GM19238 (cell line): Measurements from ENCODE around the gene ASMTL.
"Not testable (repeated sequence)": the region's sequence is repeated elsewhere in the genome, so short reads cannot be mapped to it uniquely, and the experiment has no call there.

Experiments
- DNase-seq: peaks from one replicate; pipeline ENCODE4 v3.0.0; 2011; ENCODE audit warnings: low spot score; ENCODE audit not compliant: insufficient read length

The ASMTL gene

GRCh38 chrX:1452516-1453394 lies at the start of gene ASMTL:
ASMTL (minus strand) TSS chrX:1452909; CDS start chrX:1452840, 69 bp downstream.
- DNase-seq = peak; percentile 88

- peak; percentile 58 for DNase-seq
Observed at GRCh38 chrX:1502241-1502640, 49.5 kb upstream of the ASMTL start.

DNA sequence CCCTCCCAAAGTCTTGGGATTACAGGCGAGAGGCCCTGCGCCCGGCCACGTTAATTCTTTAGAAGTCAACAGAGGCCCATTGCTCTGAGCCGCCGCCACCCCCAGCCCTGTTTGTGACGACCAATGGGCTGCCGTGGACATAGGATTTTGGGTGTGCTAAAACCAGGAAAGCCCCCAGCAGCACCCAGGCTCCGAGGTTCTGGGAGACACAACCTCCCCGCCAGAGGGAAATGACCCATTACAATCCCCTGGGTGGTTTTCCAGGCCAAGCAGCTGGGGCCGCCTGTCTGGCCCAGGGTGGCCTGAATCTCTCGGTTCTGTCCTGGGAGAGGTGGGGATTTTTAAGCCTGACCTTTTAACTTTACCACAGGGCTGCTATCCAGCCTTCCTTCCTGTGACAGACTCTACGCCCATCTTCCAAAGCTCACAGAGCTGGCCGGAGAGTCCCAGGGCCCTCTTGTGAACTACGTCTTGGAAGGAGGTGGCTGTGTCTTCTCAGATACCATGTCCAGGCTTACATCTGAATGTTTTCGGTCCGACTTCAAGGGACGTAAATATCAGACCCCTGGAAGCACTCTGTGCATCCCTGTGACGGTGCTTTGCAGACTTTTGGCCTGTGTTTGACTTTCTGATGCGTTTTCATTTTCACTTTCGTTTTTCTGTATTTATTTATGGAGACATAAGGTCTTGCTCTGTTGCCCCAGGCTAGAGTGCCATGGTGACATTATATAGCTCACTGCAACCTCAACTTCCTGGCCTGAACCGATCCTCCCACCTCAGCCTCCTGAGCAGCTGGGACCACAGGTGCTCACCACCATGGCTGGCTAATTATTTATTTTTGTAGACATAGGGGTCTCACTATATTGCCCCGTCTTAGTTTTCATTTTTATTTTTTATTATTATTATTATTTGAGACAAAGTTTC lies 48.3 kb upstream of the ASMTL start:
- peak; percentile 41 for DNase-seq

- no peak for DNase-seq
Observed at GRCh38 chrX:1496076-1496475, 43.4 kb upstream of the ASMTL start.

- peak; percentile 41 for DNase-seq
Observed at GRCh38 chrX:1493877-1494510, 41.3 kb upstream of the ASMTL start.

GRCh38 chrX:1493412-1493811 lies 40.7 kb upstream of the ASMTL start:
- DNase-seq = no peak

GRCh38 chrX:1492421-1493012 lies 39.8 kb upstream of the ASMTL start:
- no peak for DNase-seq

GRCh38 chrX:1491851-1492349 lies 39.2 kb upstream of the ASMTL start:
- peak; percentile 67 for DNase-seq

DNA sequence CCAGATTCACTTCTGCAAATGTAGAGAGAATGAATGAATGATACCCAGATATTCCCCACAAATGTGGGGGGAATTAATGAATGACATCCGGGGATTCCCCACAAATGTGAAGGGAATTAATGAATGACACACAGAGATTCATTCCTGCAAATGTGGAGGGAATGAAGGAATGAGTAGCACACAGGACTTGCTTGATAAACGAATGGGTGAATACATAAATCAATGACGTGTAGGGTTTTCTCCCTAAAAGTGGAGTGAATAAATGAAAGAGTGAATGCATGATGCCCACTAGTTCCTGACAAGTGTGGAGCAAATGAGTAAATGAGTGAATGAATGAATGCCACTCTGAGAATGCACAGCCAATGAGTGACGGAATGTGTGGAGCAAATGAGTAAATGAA lies 38.5 kb upstream of the ASMTL start:
- DNase-seq = not testable (repeated sequence)

DNA sequence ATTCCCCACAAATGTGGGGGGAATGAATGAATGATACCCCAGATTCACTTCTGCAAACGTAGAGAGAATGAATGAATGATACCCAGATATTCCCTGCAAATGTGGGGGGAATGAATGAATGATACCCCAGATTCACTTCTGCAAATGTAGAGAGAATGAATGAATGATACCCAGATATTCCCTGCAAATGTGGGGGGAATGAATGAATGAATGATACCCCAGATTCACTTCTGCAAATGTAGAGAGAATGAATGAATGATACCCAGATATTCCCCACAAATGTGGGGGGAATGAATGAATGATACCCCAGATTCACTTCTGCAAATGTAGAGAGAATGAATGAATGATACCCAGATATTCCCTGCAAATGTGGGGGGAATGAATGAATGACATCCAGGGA lies 38.0 kb upstream of the ASMTL start:
- DNase-seq = not testable (repeated sequence)

GRCh38 chrX:1489354-1489753 lies 36.6 kb upstream of the ASMTL start:
- not testable (repeated sequence) for DNase-seq

DNA sequence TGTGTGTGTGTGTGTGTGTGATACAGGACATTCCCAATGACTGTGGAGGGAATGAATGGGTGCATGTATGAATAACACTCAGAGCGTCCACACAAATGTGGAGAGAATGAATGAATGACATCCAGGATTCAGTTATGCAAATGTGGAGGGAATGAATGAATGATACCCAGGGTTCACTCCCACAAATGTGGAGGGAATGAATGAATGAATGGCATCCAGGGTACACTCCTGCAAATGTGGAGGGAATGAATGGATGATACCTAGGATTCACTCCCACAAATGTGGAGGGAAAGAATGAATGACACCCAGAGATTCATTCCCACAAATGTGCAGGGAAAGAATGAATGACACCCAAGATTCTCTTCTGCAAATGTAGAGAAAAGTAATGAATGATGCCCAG lies 36.0 kb upstream of the ASMTL start:
- DNase-seq = no peak

DNA sequence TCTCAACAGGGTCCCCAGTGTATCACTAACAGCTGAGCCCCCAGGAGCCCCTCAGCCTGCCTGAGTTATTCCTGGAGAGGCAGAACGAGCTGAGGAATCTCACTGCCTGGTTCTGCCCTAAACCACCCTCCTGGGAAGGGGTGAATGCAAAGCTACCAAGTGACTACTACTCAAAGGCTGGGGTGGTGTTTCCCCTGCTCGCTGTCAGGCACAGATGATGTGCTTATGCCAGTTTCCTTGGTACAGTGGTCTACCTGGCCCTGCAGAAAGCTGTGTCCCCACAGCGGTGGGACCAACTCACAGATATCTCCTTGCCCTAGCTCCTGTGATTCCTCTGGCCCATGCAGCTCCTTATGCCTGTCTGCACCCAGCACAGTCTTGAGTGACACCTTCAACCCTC lies 35.4 kb upstream of the ASMTL start:
- DNase-seq = no peak

GRCh38 chrX:1487401-1487800 lies 34.7 kb upstream of the ASMTL start:
- no peak for DNase-seq

- DNase-seq = no peak
Observed at GRCh38 chrX:1486749-1487361, 34.1 kb upstream of the ASMTL start.

DNA sequence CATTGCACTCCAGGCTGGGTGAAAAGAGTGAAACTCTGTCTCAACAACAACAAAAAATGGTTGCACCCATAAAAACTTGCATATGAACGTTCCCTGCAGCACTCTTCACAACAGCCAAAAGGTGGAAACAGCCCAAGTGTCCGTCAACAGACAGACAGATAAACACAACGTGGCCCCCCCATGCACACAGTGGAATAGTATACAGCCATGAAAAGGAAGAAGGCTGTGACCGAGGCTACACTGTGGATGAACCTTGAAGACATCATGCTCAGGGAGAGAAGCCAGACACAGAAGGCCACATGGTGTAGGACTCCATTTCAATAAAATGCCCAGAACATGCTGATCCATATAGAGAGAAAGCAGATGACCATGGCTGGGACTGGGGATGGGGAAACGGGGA lies 33.5 kb upstream of the ASMTL start:
- no peak for DNase-seq

DNA sequence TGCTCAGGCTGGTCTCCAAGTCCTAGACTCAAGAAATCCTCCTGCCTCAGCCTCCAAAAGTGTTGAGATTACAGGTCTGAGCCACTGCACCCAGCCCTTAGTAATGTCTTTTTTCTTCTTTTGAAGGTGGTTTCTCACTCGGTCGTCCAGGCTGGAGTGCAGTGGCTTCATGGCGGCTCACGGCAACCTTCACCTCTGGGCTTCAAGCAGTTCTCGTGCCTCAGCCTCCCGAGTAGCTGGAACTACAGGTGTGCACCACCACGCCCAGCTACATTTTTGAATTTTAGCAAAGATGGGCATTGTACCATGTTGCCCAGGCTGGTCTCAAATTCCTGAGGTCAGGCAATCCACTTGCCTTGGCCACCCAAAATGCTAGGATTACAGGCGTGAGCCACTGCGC lies 32.3 kb upstream of the ASMTL start:
- DNase-seq = no peak

DNA sequence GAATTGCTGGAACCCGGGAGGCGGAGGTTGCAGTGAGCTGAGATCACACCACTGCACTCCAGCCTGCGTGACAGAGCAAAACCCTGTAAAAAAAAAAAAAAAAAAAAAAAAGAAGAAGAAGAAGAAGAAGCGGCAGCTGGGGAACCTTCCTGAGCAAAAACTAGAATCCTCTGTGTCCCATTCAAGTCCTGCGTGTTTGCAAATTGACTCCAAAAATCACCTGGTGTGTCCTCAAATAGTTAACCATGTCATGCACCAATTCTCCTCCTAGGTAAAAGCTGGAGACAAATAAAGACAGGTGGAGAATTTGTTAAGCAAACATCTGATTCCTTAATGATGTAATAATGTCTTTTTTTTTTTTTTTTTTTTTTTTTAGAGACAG lies 31.9 kb upstream of the ASMTL start:
- no peak for DNase-seq

- DNase-seq = no peak
Observed at GRCh38 chrX:1483843-1484637, 31.3 kb upstream of the ASMTL start.

- DNase-seq = not testable (repeated sequence)
Observed at GRCh38 chrX:1482530-1482928, 29.8 kb upstream of the ASMTL start.
